ENCODE data around the gene B3GNT8. TPM values are rescaled to one million over a fixed set of nuclear protein-coding genes. Genes with fewer than 3 reads are reported as not detected.

B3GNT8 gene
- total RNA-seq, 4 donors from 2014 or later = 0.49 to 12.6 (median 1.9) TPM

DNA sequence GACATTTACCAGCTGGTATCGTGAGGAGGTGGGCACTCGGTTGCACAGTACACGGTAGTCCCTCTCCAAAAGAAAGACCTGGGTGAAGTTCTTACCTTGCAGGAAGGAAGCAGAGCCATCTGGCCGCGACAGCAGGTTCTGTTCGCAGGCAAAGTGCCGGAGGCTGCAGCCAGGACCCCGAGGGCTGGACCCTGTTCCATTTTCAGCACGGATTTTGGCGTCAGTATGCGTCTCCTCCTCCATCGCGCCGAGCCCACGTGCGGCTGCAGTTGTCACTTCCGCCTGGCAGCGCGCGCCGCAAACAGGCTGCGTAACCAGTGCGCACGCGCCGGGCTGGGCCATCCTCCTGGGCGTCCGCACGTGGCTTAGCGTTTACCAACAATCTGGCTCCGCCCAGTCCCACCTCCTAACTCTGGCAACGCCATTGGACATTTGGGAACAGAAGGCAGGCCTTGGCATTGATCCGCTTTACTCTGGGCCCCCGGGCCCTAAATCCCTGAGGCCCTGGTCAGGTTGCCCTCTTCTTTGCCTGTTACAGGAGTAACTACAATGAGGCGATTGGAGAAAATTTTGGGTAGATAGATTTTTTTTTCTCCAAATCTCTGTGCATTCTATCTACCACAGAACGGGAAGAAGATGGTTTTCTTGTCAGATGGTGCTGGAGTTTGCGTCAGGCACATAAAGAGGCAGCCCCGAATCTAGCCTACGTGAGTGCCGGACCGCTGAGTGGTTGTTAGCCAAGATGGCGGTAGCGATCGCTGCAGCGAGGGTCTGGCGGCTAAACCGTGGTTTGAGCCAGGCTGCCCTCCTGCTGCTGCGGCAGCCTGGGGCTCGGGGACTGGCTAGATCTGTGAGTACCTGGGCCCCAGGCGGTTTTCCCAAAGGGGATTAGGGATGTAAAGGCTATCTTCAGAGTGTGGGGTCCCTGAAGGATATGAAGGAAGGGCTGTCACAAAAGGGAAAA, 29.8 kb downstream of the B3GNT8 start, which contains the start of the genes BCKDHA and EXOSC5:
Gene BCKDHA (plus strand): TSS at position 733 of the 964 bp plus-strand sequence. CDS start 10 bp downstream, at position 743.
Gene EXOSC5 (minus strand): TSS at position 274 of the 964 bp plus-strand sequence. CDS start 31 bp downstream, at position 243.
- TF ChIP-seq, protein P1, sequence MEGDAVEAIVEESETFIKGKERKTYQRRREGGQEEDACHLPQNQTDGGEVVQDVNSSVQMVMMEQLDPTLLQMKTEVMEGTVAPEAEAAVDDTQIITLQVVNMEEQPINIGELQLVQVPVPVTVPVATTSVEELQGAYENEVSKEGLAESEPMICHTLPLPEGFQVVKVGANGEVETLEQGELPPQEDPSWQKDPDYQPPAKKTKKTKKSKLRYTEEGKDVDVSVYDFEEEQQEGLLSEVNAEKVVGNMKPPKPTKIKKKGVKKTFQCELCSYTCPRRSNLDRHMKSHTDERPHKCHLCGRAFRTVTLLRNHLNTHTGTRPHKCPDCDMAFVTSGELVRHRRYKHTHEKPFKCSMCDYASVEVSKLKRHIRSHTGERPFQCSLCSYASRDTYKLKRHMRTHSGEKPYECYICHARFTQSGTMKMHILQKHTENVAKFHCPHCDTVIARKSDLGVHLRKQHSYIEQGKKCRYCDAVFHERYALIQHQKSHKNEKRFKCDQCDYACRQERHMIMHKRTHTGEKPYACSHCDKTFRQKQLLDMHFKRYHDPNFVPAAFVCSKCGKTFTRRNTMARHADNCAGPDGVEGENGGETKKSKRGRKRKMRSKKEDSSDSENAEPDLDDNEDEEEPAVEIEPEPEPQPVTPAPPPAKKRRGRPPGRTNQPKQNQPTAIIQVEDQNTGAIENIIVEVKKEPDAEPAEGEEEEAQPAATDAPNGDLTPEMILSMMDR (IDR thresholded peaks at IDR 0.05; ENCODE audit: low read depth) = no peak

DNA sequence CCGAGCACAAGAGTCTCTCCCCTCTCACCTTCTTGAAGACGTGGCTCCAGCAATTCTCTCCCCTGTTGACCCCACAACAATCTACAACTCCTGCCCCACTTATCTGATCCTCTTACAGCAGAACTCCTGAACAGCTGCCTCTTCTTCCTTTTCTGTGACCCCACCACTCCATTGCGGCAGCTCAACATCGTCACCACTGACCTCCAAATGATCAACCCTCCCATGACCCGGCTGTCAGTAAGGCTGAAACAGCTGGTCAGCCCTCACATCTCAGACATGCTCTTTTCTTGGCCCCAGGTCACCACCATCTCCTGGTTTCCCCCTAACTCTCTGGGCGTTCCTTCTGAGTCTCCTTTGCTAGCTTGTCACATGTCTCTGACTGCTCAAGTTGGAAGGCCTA, 31.8 kb downstream of the B3GNT8 start:
- TF ChIP-seq, protein P1 (IDR thresholded peaks at IDR 0.05; ENCODE audit: low read depth) = no peak

DNA sequence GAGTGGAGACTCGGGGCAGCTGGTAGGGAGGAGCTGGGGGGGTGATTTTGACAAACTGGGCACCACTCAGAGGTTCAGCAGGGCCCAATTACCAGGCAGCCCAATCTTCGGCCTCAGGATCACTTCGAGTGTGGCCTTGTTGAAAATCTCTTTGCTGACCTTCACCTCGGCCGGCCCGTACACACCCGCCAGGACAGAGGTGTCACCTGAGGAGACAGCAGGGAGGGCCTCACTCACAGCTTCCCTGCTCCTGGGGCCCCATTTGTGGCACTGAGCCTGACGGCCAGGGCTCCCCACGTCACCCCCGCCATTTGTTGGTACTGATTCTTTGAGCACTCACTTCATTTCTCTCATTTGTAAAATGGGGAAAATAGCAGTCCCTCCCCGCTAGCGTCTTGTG, 34.4 kb downstream of the B3GNT8 start:
- TF ChIP-seq, protein P1 (IDR thresholded peaks at IDR 0.05; ENCODE audit: low read depth) = no peak

DNA sequence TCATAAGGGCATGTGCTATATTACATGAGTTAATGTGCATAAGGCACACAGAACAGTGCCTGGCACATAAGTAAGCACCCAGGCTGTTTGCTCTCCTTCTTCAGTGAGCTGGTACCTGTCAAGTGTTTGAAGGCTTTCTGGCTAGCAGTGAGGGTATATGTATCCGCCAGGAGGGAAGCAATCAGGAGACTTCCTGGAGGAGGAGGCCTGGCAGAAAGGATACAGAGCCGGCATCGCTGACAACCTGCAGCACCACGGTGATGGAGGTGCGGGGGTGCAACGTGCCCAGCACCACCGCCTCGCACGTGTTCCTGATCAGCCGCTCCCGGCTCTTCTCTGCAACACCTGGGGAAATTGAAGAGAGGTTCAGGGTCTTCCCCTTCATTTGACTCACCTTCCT, 35.6 kb downstream of the B3GNT8 start:
- TF ChIP-seq, protein P1 (IDR thresholded peaks at IDR 0.05; ENCODE audit: low read depth) = no peak

DNA sequence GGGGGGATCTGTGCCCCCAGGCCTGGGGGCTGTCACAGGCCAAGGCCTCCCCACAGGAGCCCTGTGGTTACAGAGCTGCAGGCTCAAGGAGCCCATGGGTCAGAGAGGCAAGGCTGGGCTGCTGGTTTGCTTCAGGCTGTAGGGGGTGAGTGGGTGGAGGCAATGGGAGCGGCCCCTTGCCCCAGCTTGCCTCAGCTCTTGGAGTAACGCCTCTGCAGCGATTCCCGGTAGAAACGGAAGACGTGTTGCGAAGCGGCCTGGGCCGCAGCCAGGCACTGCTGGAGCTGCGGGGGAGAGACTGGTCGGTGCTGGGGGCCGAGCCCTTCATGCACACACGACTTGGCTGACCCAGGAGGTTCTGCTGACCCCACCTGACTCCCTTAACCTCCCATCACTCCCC, 40.7 kb downstream of the B3GNT8 start:
- TF ChIP-seq, protein P1 (IDR thresholded peaks at IDR 0.05; ENCODE audit: low read depth) = no peak

DNA sequence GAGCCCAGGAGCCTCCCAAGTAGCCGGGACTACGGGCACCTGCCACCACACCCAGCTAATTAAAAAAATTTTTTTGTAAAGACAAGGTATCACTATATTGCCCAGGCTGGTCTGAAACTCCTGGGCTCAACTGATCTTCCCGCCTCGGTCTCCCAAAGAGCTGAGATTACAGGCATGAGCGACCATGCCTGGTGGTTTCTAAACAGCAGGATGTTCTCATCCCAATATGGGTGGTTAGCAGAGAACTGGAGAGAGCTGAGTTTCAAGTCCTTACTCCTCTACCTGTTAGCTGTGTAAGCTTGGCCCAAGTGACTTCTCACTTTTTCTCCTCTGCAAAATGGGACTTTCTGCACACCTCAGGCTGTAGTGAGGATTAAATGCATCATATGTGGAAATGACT, 42.8 kb downstream of the B3GNT8 start:
- TF ChIP-seq, protein P1 (IDR thresholded peaks at IDR 0.05; ENCODE audit: low read depth) = no peak

DNA sequence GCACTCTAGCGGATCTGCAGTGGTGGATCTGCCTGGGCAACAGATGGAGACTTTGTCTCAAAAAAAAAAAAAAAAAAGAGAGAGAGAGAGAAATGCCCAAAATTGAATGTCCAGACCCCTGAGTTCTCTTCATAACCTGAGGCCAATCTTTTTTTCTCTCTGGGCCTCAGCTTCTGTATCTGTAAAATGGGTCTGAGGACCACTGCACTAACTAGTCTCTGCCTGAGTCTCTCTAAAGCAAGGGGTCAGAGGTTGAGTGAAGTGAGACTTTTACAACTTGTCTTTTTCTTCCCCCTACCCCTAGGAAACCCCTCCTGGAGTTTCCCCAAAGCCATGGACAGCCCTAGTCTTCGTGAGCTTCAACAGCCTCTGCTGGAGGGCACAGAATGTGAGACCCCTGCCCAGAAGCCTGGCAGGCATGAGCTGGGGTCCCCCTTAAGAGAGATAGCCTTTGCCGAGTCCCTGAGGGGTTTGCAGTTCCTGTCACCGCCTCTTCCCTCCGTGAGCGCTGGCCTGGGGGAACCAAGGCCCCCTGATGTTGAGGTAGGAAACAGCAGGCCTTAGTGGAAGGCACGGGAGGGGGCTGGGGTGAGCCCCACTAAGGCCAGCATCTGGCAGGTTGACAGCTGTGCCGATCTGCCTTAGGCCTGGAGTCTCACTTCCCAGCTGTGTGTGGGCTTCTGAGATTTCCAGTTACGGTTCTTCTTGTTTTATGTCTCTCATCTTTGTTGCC, 49.0 kb downstream of the B3GNT8 start:
- TF ChIP-seq, protein P1 (IDR thresholded peaks at IDR 0.05; ENCODE audit: low read depth) = no peak
